Measurements from ENCODE around the gene CNTN4.

CNTN4 gene

DNA sequence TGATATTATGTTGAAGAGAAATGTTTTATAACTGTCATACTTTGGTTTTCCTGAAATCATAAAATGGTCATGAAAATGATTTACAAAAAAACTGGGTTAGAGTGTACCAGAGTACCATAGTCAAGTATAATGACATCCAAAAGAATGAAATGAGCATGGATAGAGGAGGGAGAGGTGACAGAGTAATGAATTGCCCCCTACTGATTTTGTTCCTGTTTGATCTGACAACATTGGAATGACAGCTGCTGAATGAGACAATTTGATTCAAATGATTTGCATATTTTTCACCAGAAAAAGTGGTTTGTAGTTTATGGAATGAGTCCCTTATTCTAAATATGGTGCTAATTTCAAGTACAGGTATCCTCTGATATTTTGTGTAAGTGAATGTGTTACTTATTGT lies 271.7 kb downstream of the CNTN4 start:
- no peak overlapping the region for H3K9ac ChIP-seq (ENCODE audit: low read depth in 1 of 2, low read length in 2 of 2)
- no peaks in the 10 kb centered on the region for H3K9me3 ChIP-seq (ENCODE audit: control insufficient read depth in 1 of 2, low read length in 2 of 2)
- no peaks in the 10 kb centered on the region for H3K27me3 ChIP-seq (ENCODE audit: control insufficient read depth in 1 of 2, insufficient read depth in 2 of 2, low read length in 2 of 2)
- H3K27ac ChIP-seq (ENCODE audit: low read depth, low read length), result no peak overlapping the region
- H3K36me3 ChIP-seq (ENCODE audit: control insufficient read depth in 1 of 2, insufficient read depth in 2 of 2, low read length in 2 of 2), result no peaks in the 10 kb centered on the region
- H3K4me1 ChIP-seq (ENCODE audit: control insufficient read depth in 1 of 2, insufficient read depth in 2 of 2, low read length in 2 of 2), result no peaks in the 10 kb centered on the region
- no peak overlapping the region for H3K4me3 ChIP-seq (ENCODE audit: low read depth in 1 of 2, low read length in 2 of 2)

DNA sequence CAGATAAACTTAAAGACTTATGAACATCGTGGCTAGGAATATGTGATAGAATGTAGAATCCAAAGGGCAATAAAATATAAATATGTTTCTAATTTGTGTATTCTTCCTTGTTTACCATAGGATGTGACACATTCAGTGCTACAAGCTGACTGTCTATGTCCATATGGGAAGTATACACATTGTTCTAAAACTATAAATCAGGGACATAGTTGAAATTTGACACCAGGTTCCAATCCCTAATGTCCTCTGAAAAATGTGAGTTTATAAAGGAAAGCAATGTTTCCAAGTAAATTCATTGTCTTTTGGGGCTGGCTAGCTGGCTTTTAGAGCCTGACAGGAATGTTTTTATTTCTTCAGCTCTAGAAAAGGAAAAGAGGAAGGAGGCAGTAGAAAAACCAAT lies 273.6 kb downstream of the CNTN4 start:
- Histone ChIP-seq H3K9me3 (ENCODE audit: control insufficient read depth in 1 of 2, low read length in 2 of 2) (no peaks in the 10 kb centered on the region), H3K27me3 (ENCODE audit: control insufficient read depth in 1 of 2, insufficient read depth in 2 of 2, low read length in 2 of 2) (no peaks in the 10 kb centered on the region), H3K36me3 (ENCODE audit: control insufficient read depth in 1 of 2, insufficient read depth in 2 of 2, low read length in 2 of 2) (no peaks in the 10 kb centered on the region), H3K27ac (ENCODE audit: low read depth, low read length) (no peak overlapping the region), H3K9ac (ENCODE audit: low read depth in 1 of 2, low read length in 2 of 2) (no peak overlapping the region), H3K4me1 (ENCODE audit: control insufficient read depth in 1 of 2, insufficient read depth in 2 of 2, low read length in 2 of 2) (no peaks in the 10 kb centered on the region), H3K4me3 (ENCODE audit: low read depth in 1 of 2, low read length in 2 of 2) (no peak overlapping the region)

DNA sequence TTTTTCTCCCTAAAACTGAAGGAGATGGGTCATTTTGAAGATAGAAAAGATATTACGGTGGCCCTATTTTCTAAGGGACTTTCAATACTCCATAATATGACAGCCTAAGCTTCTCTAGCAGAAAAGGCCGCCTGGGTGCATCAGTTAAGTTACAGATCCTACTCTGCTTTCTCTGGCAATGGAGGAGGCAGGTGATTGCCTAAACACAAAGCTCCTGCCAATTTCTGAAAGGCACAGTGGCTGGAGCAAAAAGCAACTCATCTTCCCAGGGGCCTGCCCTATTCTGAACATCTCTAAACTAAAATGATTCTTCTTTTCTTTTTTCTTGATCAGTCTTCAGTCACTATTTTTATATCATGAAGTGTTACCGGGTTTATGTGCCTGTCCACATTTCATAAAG lies 276.7 kb downstream of the CNTN4 start:
- Histone ChIP-seq H3K4me3 (ENCODE audit: low read depth in 1 of 2, low read length in 2 of 2) (no peak overlapping the region), H3K9ac (ENCODE audit: low read depth in 1 of 2, low read length in 2 of 2) (no peak overlapping the region), H3K27me3 (ENCODE audit: control insufficient read depth in 1 of 2, insufficient read depth in 2 of 2, low read length in 2 of 2) (no peaks in the 10 kb centered on the region), H3K27ac (ENCODE audit: low read depth, low read length) (no peak overlapping the region), H3K9me3 (ENCODE audit: control insufficient read depth in 1 of 2, low read length in 2 of 2) (no peaks in the 10 kb centered on the region), H3K36me3 (ENCODE audit: control insufficient read depth in 1 of 2, insufficient read depth in 2 of 2, low read length in 2 of 2) (no peaks in the 10 kb centered on the region), H3K4me1 (ENCODE audit: control insufficient read depth in 1 of 2, insufficient read depth in 2 of 2, low read length in 2 of 2) (no peaks in the 10 kb centered on the region)

DNA sequence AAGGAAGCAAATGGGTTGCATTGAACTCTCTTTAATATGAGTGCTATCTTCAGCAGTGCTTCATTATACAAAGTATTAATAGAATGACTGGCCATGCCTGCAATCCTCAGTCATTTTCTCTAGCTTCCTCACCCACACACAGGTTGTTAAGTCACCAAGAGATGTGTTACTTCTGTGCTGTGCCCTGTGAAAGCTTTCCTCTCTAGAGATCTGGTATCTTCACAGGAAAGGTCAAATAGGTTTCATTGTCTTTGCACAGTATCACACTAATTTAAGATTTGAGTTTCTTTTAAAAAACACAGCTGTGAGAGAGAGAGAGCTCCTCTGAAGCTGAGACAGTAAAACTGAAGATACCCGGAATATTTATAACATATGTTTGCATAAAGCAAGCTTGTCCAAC lies 278.6 kb downstream of the CNTN4 start:
- no peaks in the 10 kb centered on the region for H3K4me1 ChIP-seq (ENCODE audit: control insufficient read depth in 1 of 2, insufficient read depth in 2 of 2, low read length in 2 of 2)
- no peak overlapping the region for H3K4me3 ChIP-seq (ENCODE audit: low read depth in 1 of 2, low read length in 2 of 2)
- no peaks in the 10 kb centered on the region for H3K36me3 ChIP-seq (ENCODE audit: control insufficient read depth in 1 of 2, insufficient read depth in 2 of 2, low read length in 2 of 2)
- H3K9ac ChIP-seq (ENCODE audit: low read depth in 1 of 2, low read length in 2 of 2), result no peak overlapping the region
- H3K27ac ChIP-seq (ENCODE audit: low read depth, low read length), result no peak overlapping the region
- no peaks in the 10 kb centered on the region for H3K27me3 ChIP-seq (ENCODE audit: control insufficient read depth in 1 of 2, insufficient read depth in 2 of 2, low read length in 2 of 2)
- H3K9me3 ChIP-seq (ENCODE audit: control insufficient read depth in 1 of 2, low read length in 2 of 2), result no peaks in the 10 kb centered on the region

DNA sequence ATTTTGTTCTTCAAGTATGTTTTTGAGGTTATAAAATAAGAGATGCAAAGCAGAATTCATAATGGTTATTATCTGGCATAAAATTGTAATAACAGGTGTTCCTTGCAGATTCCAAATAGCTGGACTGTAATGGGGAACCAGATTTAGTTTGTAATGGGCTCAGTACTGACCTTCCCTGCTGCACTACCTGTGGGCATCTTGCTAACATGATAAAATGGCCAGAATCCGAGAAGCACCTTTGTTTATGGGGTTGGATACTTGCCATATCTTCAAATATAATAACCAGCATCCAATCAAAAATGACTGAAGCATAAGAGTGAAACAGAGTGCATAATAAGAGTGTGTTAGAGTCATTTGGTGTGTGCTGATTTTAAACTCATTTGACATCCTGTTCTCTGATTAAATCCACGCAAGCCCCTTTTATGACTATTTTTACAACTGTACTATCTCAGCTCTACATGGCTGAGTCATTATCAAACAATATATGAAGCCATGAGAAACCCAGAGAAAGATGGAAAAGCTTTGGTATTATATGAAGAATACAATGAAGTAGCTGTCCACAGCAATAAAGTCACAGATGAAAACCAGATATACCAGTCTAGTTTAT lies 292.4 kb downstream of the CNTN4 start:
- no peak overlapping the region for H3K27ac ChIP-seq (ENCODE audit: low read depth, low read length)
- H3K27me3 ChIP-seq (ENCODE audit: control insufficient read depth in 1 of 2, insufficient read depth in 2 of 2, low read length in 2 of 2), result no peaks in the 10 kb centered on the region
- no peaks in the 10 kb centered on the region for H3K36me3 ChIP-seq (ENCODE audit: control insufficient read depth in 1 of 2, insufficient read depth in 2 of 2, low read length in 2 of 2)
- no peak overlapping the region for H3K4me3 ChIP-seq (ENCODE audit: low read depth in 1 of 2, low read length in 2 of 2)
- no peaks in the 10 kb centered on the region for H3K4me1 ChIP-seq (ENCODE audit: control insufficient read depth in 1 of 2, insufficient read depth in 2 of 2, low read length in 2 of 2)
- peaks cover 4 to 5% of the 10 kb centered on the region in 2 donors for H3K9me3 ChIP-seq (ENCODE audit: control insufficient read depth in 1 of 2, low read length in 2 of 2)
- no peak overlapping the region for H3K9ac ChIP-seq (ENCODE audit: low read depth in 1 of 2, low read length in 2 of 2)

DNA sequence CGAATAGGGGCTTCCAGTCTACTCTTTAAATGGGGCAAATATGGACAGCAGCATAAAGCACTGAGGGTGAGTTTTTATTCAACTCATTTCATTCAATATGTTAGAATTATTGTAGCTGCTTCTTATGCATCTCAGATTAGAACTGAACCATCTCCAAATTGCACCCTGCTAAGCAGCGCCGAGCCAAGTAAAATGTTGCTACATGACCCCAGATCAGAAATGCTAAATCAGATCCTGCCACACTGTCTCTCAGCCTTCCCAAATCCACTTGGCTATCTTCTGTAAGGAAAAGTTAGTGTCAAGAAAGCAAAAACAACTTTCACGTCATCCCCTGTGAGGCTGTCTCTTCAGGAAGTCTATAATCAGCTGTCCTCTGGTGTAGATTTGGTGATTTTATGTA lies 293.2 kb downstream of the CNTN4 start:
- H3K36me3 ChIP-seq (ENCODE audit: control insufficient read depth in 1 of 2, insufficient read depth in 2 of 2, low read length in 2 of 2), result no peaks in the 10 kb centered on the region
- no peak overlapping the region for H3K4me3 ChIP-seq (ENCODE audit: low read depth in 1 of 2, low read length in 2 of 2)
- no peak overlapping the region for H3K27ac ChIP-seq (ENCODE audit: low read depth, low read length)
- no peak overlapping the region for H3K9ac ChIP-seq (ENCODE audit: low read depth in 1 of 2, low read length in 2 of 2)
- H3K27me3 ChIP-seq (ENCODE audit: control insufficient read depth in 1 of 2, insufficient read depth in 2 of 2, low read length in 2 of 2), result no peaks in the 10 kb centered on the region
- peaks cover 4 to 5% of the 10 kb centered on the region in 2 donors for H3K9me3 ChIP-seq (ENCODE audit: control insufficient read depth in 1 of 2, low read length in 2 of 2)
- H3K4me1 ChIP-seq (ENCODE audit: control insufficient read depth in 1 of 2, insufficient read depth in 2 of 2, low read length in 2 of 2), result no peaks in the 10 kb centered on the region

DNA sequence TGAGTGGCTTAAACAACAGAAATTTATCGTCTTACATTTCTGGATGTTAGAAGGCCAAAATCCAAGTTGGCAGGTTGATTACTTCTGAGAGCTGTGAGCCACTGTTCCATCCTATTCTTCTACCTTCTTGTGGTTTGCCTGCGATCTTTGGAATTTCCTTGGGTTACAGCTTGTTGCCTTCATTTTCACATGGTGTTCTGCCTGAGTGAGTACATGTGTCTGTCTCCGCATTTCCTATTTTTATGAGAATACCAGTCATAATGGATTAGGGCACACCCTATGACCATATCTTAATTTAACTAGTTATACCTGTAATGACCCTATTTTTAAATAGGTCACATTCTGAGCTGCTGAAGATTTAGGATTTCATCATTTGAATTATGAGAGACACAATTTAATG lies 294.3 kb downstream of the CNTN4 start:
- Histone ChIP-seq H3K27me3 (ENCODE audit: control insufficient read depth in 1 of 2, insufficient read depth in 2 of 2, low read length in 2 of 2) (no peaks in the 10 kb centered on the region), H3K36me3 (ENCODE audit: control insufficient read depth in 1 of 2, insufficient read depth in 2 of 2, low read length in 2 of 2) (no peaks in the 10 kb centered on the region), H3K9me3 (ENCODE audit: control insufficient read depth in 1 of 2, low read length in 2 of 2) (peaks cover 4 to 5% of the 10 kb centered on the region in 2 donors), H3K27ac (ENCODE audit: low read depth, low read length) (no peak overlapping the region), H3K9ac (ENCODE audit: low read depth in 1 of 2, low read length in 2 of 2) (no peak overlapping the region), H3K4me1 (ENCODE audit: control insufficient read depth in 1 of 2, insufficient read depth in 2 of 2, low read length in 2 of 2) (no peaks in the 10 kb centered on the region), H3K4me3 (ENCODE audit: low read depth in 1 of 2, low read length in 2 of 2) (no peak overlapping the region)

DNA sequence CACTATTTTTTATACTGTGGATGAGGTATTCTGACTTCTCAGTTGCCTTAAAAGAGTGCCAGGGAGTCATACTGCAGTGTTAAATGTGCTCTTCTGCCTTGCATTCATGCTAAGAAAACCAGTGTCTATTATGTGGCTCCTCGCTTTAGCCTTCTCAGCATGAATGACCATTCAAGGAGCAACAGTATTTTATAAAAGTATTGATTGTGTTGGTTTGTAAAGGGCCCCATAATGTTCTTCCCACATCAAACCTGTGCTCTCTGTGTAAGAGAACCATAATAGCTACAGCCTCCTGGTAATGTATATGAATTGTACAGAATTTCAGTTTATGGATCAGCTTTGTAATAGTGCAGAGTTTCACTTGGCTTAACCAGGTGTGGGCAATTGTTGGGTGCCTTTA lies 316.4 kb downstream of the CNTN4 start:
- H3K4me3 ChIP-seq (ENCODE audit: low read depth in 1 of 2, low read length in 2 of 2), result no peak overlapping the region
- no peaks in the 10 kb centered on the region for H3K36me3 ChIP-seq (ENCODE audit: control insufficient read depth in 1 of 2, insufficient read depth in 2 of 2, low read length in 2 of 2)
- H3K4me1 ChIP-seq (ENCODE audit: control insufficient read depth in 1 of 2, insufficient read depth in 2 of 2, low read length in 2 of 2), result no peaks in the 10 kb centered on the region
- H3K9ac ChIP-seq (ENCODE audit: low read depth in 1 of 2, low read length in 2 of 2), result no peak overlapping the region
- no peaks in the 10 kb centered on the region for H3K27me3 ChIP-seq (ENCODE audit: control insufficient read depth in 1 of 2, insufficient read depth in 2 of 2, low read length in 2 of 2)
- H3K9me3 ChIP-seq (ENCODE audit: control insufficient read depth in 1 of 2, low read length in 2 of 2), result peaks cover 0 to 5% of the 10 kb centered on the region in 2 donors
- no peak overlapping the region for H3K27ac ChIP-seq (ENCODE audit: low read depth, low read length)

DNA sequence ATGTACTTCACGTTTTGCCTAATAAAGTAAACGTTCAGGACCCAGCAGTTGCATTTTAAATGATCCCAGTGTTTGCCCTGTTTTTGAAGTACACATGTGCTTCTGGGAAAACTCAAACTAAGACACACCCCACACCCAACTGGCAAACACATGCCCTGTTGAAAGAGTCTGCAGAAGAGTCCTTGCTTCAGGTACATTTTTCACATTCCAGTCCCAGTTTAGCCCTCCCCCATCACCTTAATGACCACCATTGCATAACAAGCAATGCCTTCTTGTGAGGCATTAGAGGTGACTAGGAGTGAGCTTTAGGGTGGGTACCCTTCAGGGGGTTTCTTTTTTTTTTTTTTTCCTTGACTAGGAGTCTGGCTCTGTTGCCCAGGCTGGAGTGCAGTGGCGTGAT lies 322.3 kb downstream of the CNTN4 start:
- Histone ChIP-seq H3K4me1 (ENCODE audit: control insufficient read depth in 1 of 2, insufficient read depth in 2 of 2, low read length in 2 of 2) (no peaks in the 10 kb centered on the region), H3K9me3 (ENCODE audit: control insufficient read depth in 1 of 2, low read length in 2 of 2) (no peaks in the 10 kb centered on the region), H3K4me3 (ENCODE audit: low read depth in 1 of 2, low read length in 2 of 2) (no peak overlapping the region), H3K27me3 (ENCODE audit: control insufficient read depth in 1 of 2, insufficient read depth in 2 of 2, low read length in 2 of 2) (no peaks in the 10 kb centered on the region), H3K9ac (ENCODE audit: low read depth in 1 of 2, low read length in 2 of 2) (no peak overlapping the region), H3K27ac (ENCODE audit: low read depth, low read length) (no peak overlapping the region), H3K36me3 (ENCODE audit: control insufficient read depth in 1 of 2, insufficient read depth in 2 of 2, low read length in 2 of 2) (no peaks in the 10 kb centered on the region)

DNA sequence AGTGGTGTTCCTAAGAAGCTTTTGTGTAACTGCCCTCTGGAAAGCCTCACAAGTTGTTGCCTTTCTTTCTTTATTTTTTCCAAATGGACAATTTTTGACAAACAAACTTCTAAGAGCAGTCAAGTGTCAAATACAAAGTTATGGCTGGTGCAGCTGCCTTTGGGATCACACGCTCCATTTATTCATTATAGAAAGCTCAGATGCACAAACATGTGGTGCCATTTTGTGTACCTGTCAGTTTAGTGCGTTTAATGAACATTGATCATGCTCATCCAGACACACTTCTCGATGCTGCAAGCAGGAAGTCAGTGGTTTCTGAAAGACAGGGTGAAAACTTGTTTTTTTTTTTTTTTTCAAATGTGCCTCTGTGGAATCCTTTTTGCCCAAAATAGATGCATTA lies 324.5 kb downstream of the CNTN4 start:
- Histone ChIP-seq H3K36me3 (ENCODE audit: control insufficient read depth in 1 of 2, insufficient read depth in 2 of 2, low read length in 2 of 2) (no peaks in the 10 kb centered on the region), H3K9ac (ENCODE audit: low read depth in 1 of 2, low read length in 2 of 2) (no peak overlapping the region), H3K4me3 (ENCODE audit: low read depth in 1 of 2, low read length in 2 of 2) (no peak overlapping the region), H3K4me1 (ENCODE audit: control insufficient read depth in 1 of 2, insufficient read depth in 2 of 2, low read length in 2 of 2) (no peaks in the 10 kb centered on the region), H3K27ac (ENCODE audit: low read depth, low read length) (no peak overlapping the region), H3K9me3 (ENCODE audit: control insufficient read depth in 1 of 2, low read length in 2 of 2) (no peaks in the 10 kb centered on the region), H3K27me3 (ENCODE audit: control insufficient read depth in 1 of 2, insufficient read depth in 2 of 2, low read length in 2 of 2) (no peaks in the 10 kb centered on the region)

DNA sequence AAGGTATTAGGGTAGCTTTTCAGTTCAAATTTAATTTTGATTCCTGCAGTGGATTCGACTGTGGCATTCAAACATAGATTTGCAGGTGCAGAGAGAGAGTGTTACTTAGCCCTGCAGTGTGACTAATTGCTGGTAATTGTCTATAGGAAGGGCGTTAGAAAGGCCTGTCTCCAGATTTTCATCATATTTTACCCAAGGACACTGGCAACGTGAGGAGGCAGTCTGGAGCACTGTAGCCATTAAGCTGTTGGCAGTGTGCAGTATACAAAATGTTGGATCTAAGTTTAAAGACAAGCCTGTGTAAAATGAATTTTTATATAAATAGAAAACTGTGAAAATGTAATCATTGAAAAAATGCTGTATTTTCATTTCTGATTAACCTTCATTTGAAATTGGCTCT lies 342.9 kb downstream of the CNTN4 start:
- no peak overlapping the region for H3K27ac ChIP-seq (ENCODE audit: low read depth, low read length)
- H3K4me1 ChIP-seq (ENCODE audit: control insufficient read depth in 1 of 2, insufficient read depth in 2 of 2, low read length in 2 of 2), result no peaks in the 10 kb centered on the region
- no peaks in the 10 kb centered on the region for H3K27me3 ChIP-seq (ENCODE audit: control insufficient read depth in 1 of 2, insufficient read depth in 2 of 2, low read length in 2 of 2)
- H3K4me3 ChIP-seq (ENCODE audit: low read depth in 1 of 2, low read length in 2 of 2), result no peak overlapping the region
- H3K9me3 ChIP-seq (ENCODE audit: control insufficient read depth in 1 of 2, low read length in 2 of 2), result no peaks in the 10 kb centered on the region
- H3K36me3 ChIP-seq (ENCODE audit: control insufficient read depth in 1 of 2, insufficient read depth in 2 of 2, low read length in 2 of 2), result no peaks in the 10 kb centered on the region
- no peak overlapping the region for H3K9ac ChIP-seq (ENCODE audit: low read depth in 1 of 2, low read length in 2 of 2)
